ENCODE measurements around the gene ANGPTL5. TPM values are rescaled to one million over a fixed set of nuclear protein-coding genes. Genes with fewer than 3 reads are reported as not detected.

The ANGPTL5 gene
- total RNA-seq, 1 donor from 2014 or later = not detected

- no peak for DNase-seq (ENCODE audit: low read depth)
- TF ChIP-seq, protein P1, sequence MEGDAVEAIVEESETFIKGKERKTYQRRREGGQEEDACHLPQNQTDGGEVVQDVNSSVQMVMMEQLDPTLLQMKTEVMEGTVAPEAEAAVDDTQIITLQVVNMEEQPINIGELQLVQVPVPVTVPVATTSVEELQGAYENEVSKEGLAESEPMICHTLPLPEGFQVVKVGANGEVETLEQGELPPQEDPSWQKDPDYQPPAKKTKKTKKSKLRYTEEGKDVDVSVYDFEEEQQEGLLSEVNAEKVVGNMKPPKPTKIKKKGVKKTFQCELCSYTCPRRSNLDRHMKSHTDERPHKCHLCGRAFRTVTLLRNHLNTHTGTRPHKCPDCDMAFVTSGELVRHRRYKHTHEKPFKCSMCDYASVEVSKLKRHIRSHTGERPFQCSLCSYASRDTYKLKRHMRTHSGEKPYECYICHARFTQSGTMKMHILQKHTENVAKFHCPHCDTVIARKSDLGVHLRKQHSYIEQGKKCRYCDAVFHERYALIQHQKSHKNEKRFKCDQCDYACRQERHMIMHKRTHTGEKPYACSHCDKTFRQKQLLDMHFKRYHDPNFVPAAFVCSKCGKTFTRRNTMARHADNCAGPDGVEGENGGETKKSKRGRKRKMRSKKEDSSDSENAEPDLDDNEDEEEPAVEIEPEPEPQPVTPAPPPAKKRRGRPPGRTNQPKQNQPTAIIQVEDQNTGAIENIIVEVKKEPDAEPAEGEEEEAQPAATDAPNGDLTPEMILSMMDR (IDR thresholded peaks at IDR 0.05; ENCODE audit: insufficient read depth, low read length, poor library complexity, severe bottlenecking) = no peak
- H3K36me3 ChIP-seq (ENCODE audit: control insufficient read depth, insufficient read depth, low read length) = no peaks in the 10 kb centered on the region
- H3K4me3 ChIP-seq (ENCODE audit: low read depth, low read length) = no peak overlapping the region
- H3K27me3 ChIP-seq (ENCODE audit: control insufficient read depth, insufficient read depth, low read length) = no peaks in the 10 kb centered on the region
Observed at GRCh38 chr11:101881586-101881985, 34.7 kb downstream of the ANGPTL5 start.

- DNase-seq (ENCODE audit: low read depth) = peak; percentile 51
- H3K27me3 ChIP-seq (ENCODE audit: control insufficient read depth, insufficient read depth, low read length) = no peaks in the 10 kb centered on the region
- TF ChIP-seq, protein P1 (IDR thresholded peaks at IDR 0.05; ENCODE audit: insufficient read depth, low read length, poor library complexity, severe bottlenecking) = peak; percentile 45
- H3K4me3 ChIP-seq (ENCODE audit: low read depth, low read length) = no peak overlapping the region
- no peaks in the 10 kb centered on the region for H3K36me3 ChIP-seq (ENCODE audit: control insufficient read depth, insufficient read depth, low read length)
Observed at GRCh38 chr11:101880222-101880621, 36.1 kb downstream of the ANGPTL5 start.

DNA sequence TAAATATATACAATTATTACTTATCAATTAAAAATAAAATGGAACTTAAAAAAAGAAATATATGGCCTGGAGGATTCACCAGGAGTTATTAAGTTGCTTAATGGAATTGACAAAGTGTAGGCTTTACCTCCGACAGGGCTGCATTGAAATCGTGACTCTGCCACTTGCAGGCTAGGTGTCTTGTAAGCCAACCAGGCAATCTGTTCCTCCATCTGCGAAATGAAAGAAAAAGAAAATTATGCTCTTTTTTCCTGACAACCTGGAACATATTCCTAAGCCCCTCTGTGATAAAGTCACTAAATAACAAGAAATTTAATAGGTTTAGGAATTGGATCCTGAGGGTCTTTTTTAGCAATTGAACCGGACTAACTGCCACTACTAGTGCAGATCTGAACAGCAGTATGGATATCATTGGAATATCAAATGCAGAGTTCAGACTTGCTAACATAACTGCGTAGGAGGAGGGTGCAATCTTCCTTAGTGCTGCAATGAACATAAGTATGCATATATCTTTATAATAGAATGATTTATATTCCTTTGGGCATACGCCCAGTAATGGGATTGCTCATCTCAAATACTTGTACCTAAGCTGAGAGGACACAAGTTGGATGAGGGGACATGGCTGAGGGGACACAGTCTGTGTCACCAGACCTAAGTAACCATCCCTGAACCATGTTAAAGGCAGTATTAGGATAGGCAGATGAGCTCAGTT, 44.0 kb downstream of the ANGPTL5 start:
- no peak for DNase-seq (ENCODE audit: low read depth)
- Histone ChIP-seq H3K27me3 (ENCODE audit: control insufficient read depth, insufficient read depth, low read length) (no peaks in the 10 kb centered on the region), H3K4me3 (ENCODE audit: low read depth, low read length) (no peak overlapping the region), H3K36me3 (ENCODE audit: control insufficient read depth, insufficient read depth, low read length) (no peaks in the 10 kb centered on the region)
- TF ChIP-seq, protein P1 (IDR thresholded peaks at IDR 0.05; ENCODE audit: insufficient read depth, low read length, poor library complexity, severe bottlenecking) = no peak

DNA sequence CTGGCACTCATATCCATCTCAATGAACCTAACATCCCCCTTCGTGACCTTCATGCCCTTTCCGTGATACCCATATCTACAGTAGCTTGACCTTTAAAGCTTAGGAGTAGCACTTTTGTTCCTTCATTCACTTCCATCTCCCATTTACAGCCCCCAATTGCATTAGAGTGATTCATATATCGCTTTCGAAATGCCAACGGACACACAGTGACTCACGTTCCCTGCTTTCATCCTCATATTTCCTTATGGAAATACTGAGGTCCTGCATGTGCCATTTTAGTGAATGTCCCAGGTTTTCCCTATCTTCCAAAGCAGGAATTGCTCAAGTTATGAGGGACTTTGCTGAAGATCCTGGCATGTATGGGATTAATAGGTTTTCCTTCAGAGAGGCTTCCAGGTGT, 45.8 kb downstream of the ANGPTL5 start:
- no peak for DNase-seq (ENCODE audit: low read depth)

GRCh38 chr11:101867951-101868350, 48.4 kb downstream of the ANGPTL5 start:
- no peak for DNase-seq (ENCODE audit: low read depth)
- no peaks in the 10 kb centered on the region for H3K36me3 ChIP-seq (ENCODE audit: control insufficient read depth, insufficient read depth, low read length)
- TF ChIP-seq, protein P1 (IDR thresholded peaks at IDR 0.05; ENCODE audit: insufficient read depth, low read length, poor library complexity, severe bottlenecking) = no peak
- no peaks in the 10 kb centered on the region for H3K27me3 ChIP-seq (ENCODE audit: control insufficient read depth, insufficient read depth, low read length)
- no peak overlapping the region for H3K4me3 ChIP-seq (ENCODE audit: low read depth, low read length)

More for the DNA sequence above, 45.8 kb downstream of the ANGPTL5 start:
- TF ChIP-seq, protein P1 (IDR thresholded peaks at IDR 0.05; ENCODE audit: insufficient read depth, low read length, poor library complexity, severe bottlenecking) = no peak
- no peaks in the 10 kb centered on the region for H3K27me3 ChIP-seq (ENCODE audit: control insufficient read depth, insufficient read depth, low read length)
- no peak overlapping the region for H3K4me3 ChIP-seq (ENCODE audit: low read depth, low read length)
- no peaks in the 10 kb centered on the region for H3K36me3 ChIP-seq (ENCODE audit: control insufficient read depth, insufficient read depth, low read length)
